Measurements from ENCODE around the gene CLEC4G.
A peak's percentile ranks its signal among the peaks of the same experiment; 100 is the strongest.

The CLEC4G gene

GRCh38 chr19:7720351-7720750 is 11.6 kb downstream of the CLEC4G start:
- DNase-seq: no peak

GRCh38 chr19:7718668-7719067 is 13.2 kb downstream of the CLEC4G start:
- no peak for DNase-seq

DNA sequence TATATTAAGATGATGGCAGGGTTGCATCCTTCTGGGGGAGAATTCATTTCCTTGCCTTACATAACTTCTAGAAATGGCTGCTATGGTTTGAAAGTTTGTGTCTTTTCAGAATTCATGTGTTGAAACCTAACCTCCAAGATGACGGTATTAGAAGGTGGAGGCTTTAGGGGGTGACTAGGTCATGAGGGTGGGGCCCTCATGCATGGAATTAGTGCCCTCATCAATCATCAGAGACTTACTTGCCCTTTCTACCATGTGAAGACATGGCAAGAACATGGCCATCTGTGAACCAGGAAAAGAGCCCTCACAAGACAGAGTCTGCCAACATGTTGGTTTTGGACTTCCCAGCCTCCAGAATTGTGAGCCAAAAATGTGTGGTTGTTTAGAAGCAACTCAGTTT is 15.1 kb downstream of the CLEC4G start:
- no peak for DNase-seq

DNA sequence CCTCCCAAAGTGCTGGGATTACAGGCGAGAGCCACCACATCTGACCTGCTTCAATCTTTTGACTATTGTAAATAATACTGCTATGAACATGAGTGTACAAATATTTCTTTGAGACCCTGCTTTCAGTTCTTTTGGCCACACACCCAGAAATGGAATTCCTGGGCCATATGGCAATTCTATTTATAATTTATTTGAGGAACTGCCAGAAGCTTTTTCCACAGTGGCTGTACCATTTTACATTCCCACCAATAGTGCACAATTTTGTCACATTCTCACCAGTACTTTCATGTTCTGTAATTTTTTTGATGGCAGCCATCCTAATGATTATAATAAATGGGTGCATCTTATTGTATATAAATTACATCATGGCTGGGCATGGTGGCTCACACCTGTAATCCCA is 16.2 kb downstream of the CLEC4G start:
- no peak for DNase-seq

DNA sequence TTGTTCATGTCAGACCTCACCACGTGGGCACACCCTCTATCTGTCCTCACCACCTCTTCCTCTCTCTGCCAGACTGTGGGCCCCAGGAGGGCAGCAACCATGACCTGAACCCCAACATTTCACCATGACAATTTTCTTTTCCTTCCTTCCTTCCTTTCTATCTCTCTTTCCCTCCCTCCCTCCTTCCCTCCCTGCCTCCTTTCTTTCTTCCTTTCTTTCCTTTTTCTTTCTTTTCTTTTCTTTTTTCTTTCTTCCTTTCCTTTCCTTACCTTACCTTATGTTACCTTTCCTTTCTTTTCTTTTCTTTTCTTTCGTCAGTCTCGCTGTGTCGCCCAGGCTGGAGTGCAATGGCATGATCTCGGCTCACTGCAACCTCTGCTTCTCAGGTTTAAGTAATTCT is 21.3 kb downstream of the CLEC4G start:
- no peak for DNase-seq

- no peak for DNase-seq
Measured at GRCh38 chr19:7709932-7710460, 21.9 kb downstream of the CLEC4G start.

GRCh38 chr19:7706955-7707456 is 24.9 kb downstream of the CLEC4G start:
- DNase-seq: no peak

GRCh38 chr19:7706188-7706954 is 25.5 kb downstream of the CLEC4G start:
- no peak for DNase-seq

DNA sequence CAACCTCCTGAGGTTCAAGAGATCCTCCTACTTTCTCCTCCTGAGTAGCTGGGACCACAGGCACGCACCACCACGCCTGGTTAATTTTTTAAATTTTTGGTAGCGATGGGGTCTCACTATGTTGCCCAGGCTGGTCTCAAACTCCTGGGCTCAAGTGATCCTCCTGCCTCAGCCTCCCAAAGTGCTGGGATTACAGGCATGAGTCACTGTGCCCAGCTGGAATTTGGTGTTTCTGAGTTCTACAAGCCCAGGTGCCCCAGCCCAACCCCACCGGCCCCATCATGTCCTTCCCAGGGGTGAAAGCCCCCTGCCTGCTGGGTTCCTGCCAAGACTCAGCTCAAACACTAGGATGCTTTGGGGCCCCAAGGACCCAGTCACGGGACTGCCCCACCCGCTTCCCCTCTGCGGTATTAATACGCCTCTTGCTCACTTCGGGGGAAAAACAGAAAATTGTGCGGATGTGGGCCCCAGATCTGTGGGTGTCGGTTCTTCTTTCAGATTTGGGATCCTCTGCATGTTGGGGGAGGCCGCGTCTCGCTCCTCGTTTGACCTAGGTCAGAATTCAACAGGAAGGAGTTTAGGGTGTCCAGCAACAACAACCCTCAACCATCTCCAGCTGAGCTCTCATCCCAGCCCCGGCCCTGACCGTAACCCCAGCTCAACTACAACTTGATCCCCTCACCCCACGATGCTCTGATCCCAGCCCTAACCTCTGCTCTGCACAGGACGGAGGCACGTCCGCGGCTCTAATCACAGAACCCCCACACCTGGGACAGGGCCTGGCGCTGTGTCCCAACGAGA is 26.3 kb downstream of the CLEC4G start:
- no peak for DNase-seq

GRCh38 chr19:7704280-7705060 is 27.4 kb downstream of the CLEC4G start:
- no peak for DNase-seq

DNA sequence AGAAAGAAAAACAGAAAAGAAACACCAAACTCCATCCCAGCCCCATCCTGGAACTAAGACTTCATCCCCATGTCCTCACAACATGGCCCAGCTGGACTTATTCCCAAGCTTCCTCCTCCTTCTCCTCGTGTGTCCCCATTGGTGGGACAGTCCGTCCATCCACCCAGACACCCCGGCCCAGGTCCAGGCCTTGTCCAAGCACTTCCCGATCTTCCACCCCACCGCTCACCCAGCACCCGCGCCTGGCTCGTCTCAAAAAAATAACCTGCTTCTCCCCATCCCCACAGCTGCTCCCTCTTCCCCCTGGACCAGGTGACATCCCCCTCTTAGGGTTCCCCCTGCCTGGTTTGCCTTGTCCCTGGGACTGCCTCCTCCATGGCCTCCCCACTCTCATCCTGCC is 28.6 kb downstream of the CLEC4G start:
- no peak for DNase-seq

GRCh38 chr19:7701654-7702457 is 30.1 kb downstream of the CLEC4G start, which contains the start of gene FCER2:
TSS of gene FCER2 (minus strand) at chr19:7702131. CDS start at chr19:7699760, 2,371 bp downstream.
- no peak for DNase-seq

GRCh38 chr19:7701049-7701653 is 30.8 kb downstream of the CLEC4G start:
- DNase-seq: no peak

- peak; percentile 14 for DNase-seq
Measured at GRCh38 chr19:7699417-7700401, 32.2 kb downstream of the CLEC4G start.

- DNase-seq: no peak
Measured at GRCh38 chr19:7699003-7699402, 32.9 kb downstream of the CLEC4G start.

DNA sequence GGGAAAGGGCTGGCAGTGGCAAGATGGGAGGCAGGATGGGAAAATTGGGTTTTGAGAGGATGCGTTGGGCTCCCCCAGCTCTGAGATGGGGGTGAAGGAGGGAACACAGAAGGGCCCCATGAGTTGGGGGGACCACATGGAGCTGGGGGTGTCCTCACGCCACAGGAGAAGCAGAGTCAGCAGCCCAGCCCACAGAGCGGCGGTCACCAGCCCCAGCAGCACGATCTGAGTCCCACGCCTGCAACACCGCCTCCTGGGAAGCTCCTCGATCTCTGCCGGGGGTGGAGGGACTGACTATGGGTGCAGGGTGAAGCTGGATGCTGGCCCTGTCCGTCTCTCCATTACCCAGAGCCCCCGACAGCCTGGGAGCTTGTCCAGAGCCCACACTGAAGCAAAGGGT is 33.3 kb downstream of the CLEC4G start:
- DNase-seq: no peak

DNA sequence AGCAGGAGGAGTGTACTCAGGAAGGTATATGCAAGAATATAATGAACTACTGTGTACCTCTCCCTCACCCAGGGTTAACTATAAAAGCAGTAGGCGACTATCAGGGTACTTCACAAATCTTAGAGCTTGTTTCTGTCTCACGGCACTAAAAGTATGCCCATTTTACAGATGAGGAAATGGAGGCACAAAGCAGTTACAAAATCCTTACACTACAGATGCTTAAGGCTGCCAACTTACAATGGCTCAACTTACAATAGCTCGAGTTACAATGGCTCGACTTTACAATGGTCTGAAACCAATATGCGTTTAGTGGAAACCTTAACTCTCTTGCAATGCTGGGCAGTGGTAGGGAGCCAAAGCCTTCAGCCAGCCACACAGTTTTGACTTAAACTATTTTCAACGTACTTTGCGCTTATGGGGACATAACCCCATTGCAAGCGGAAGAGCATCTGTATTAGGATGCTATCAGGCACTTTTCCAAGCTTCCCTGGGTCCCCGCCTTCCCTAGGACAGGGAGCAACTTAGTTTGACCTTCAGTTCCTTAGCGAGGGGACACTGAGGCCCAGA is 34.1 kb downstream of the CLEC4G start:
- DNase-seq: no peak

GRCh38 chr19:7694499-7694898 is 37.4 kb downstream of the CLEC4G start:
- no peak for DNase-seq

- DNase-seq: no peak
Measured at GRCh38 chr19:7692417-7693088, 39.4 kb downstream of the CLEC4G start.
